HCT116 (cell line): ENCODE measurements around the gene PLCB1. TPM values are rescaled to one million over a fixed set of nuclear protein-coding genes. Genes with fewer than 3 reads are reported as not detected.

Source experiments
- ATAC-seq: fragments of 200-7000 bp; cut with Tn5 transposase; 2 replicates; pipeline ENCODE4 v1.9.1; 2020; ENCODE audit warnings: mild to moderate bottlenecking, moderate library complexity
- BruUV-seq: library from RNA; stranded (reverse); fragments of 400-500 nt; replicated peaks from 2 replicates; lab custom pipeline; 2021; lab: Mats Ljungman, UMichigan
- CTCF ChIA-PET: fragments of 300-600 bp; sonication (Branson Sonifier 250); formaldehyde crosslinking; loops from one replicate; lab custom pipeline; 2021; ENCODE audit warnings: antibody characterized with exemption; lab: Charles Lee
- POLR2A ChIA-PET: fragments of 300-600, 350-600 bp; sonication (Branson Sonifier 250); formaldehyde crosslinking; loops from one replicate; lab custom pipeline; 2021; ENCODE audit warnings: antibody characterized with exemption; lab: Charles Lee
- RAD21 ChIA-PET, 2 experiments: fragments of 300-600 bp; sonication (Branson Sonifier 250); formaldehyde crosslinking; loops; one replicate each; lab custom pipeline; 2023; ENCODE audit warnings: low total read pairs in 2 of 2; ENCODE audit not compliant: uncharacterized antibody in 2 of 2, unreplicated experiment in 2 of 2, low non-redundant PET in 1 of 2; lab: Charles Lee
- DNase-seq: peaks from one replicate; pipeline ENCODE4 v3.0.0-alpha.2; 2010; ENCODE audit warnings: low read depth, low spot score
- H2AFZ ChIP-seq: fragments of 200-600 bp; shearing (Covaris generic), sonication (generic); 2 replicates; pipeline ENCODE4 v1.6.1; 2017; ENCODE audit warnings: low read depth, mixed run types, mixed read lengths, antibody characterized with exemption, low read length; ENCODE audit not compliant: poor library complexity, severe bottlenecking
- H3K27ac ChIP-seq: 2 replicates; pipeline ENCODE4 v1.5.1; 2012; ENCODE audit warnings: low read depth, low read length
- H3K27me3 ChIP-seq: fragments of 200-600 bp; sonication (generic); 2 replicates; pipeline ENCODE4 v1.6.1; 2016; ENCODE audit warnings: mixed run types, low read length, mixed read lengths; ENCODE audit not compliant: insufficient read depth
- H3K36me3 ChIP-seq, 2 experiments: fragments of 200-500 bp in 1 of 2; fragments of 200-600 bp in 1 of 2; sonication (Bioruptor generic) in 1 of 2; sonication (generic) in 1 of 2; 2 replicates each; pipeline versions ENCODE4 v1.5.1 to v1.6.1; 2014 to 2016; ENCODE audit warnings: low read length in 2 of 2, inconsistent platforms in 1 of 2, mixed read lengths in 1 of 2, mixed run types in 1 of 2; ENCODE audit not compliant: insufficient read depth in 2 of 2, control insufficient read depth in 1 of 2
- H3K4me1 ChIP-seq, 2 experiments: fragments of 200-600 bp in 1 of 2; sonication (generic) in 1 of 2; 2 replicates each; pipeline versions ENCODE4 v1.5.1 to v1.6.1; 2012 to 2017; ENCODE audit warnings: low read length in 2 of 2, inconsistent platforms in 1 of 2, mild to moderate bottlenecking in 1 of 2, mixed read lengths in 1 of 2, mixed run types in 1 of 2, moderate library complexity in 1 of 2; ENCODE audit not compliant: insufficient read depth in 2 of 2, control insufficient read depth in 1 of 2
- H3K4me2 ChIP-seq: fragments of 200-600 bp; sonication (generic); 2 replicates; pipeline ENCODE4 v1.6.1; 2017; ENCODE audit warnings: mixed run types, low read length, mixed read lengths
- H3K4me3 ChIP-seq, 2 experiments: fragments of 200-600 bp in 1 of 2; sonication (generic) in 1 of 2; replicated peaks in 1 of 2; 2 replicates each; pipeline ENCODE4 v1.5.1; 2011 to 2016; ENCODE audit warnings: low read length in 2 of 2, control low read depth in 1 of 2, low read depth in 1 of 2, mild to moderate bottlenecking in 1 of 2, mixed read lengths in 1 of 2, mixed run types in 1 of 2
- H3K79me2 ChIP-seq: fragments of 200-600 bp; sonication (generic); 2 replicates; pipeline ENCODE4 v1.6.1; 2017; ENCODE audit warnings: mild to moderate bottlenecking, mixed run types, low read length, moderate library complexity, mixed read lengths; ENCODE audit not compliant: insufficient read depth
- H3K9ac ChIP-seq: fragments of 200-600 bp; sonication (generic); 2 replicates; pipeline ENCODE4 v1.6.1; 2016; ENCODE audit warnings: low read length, mixed read lengths
- H3K9me2 ChIP-seq: fragments of 200-600 bp; sonication (generic), shearing (Covaris generic); 2 replicates; pipeline ENCODE4 v1.6.1; 2017; ENCODE audit warnings: mixed run types, mild to moderate bottlenecking, moderate library complexity; ENCODE audit not compliant: insufficient read depth
- H3K9me3 ChIP-seq, 2 experiments: fragments of 200-500 bp in 1 of 2; fragments of 200-600 bp in 1 of 2; sonication (Bioruptor generic) in 1 of 2; sonication (generic) in 1 of 2; 2 replicates each; pipeline ENCODE4 v1.6.1; 2014 to 2017; ENCODE audit warnings: low read length in 2 of 2, mixed read lengths in 2 of 2, inconsistent platforms in 1 of 2, low read depth in 1 of 2, mild to moderate bottlenecking in 1 of 2, mixed run types in 1 of 2, moderate library complexity in 1 of 2; ENCODE audit not compliant: control insufficient read depth in 1 of 2, insufficient read depth in 1 of 2
- H4K20me1 ChIP-seq: fragments of 200-600 bp; sonication (generic), shearing (Covaris generic); 2 replicates; pipeline ENCODE4 v1.6.1; 2017; ENCODE audit warnings: mixed run types, mild to moderate bottlenecking, moderate library complexity; ENCODE audit not compliant: insufficient read depth
- ATF3 ChIP-seq: IDR thresholded peaks from 2 replicates; pipeline ENCODE4 v1.6.1; 2012
- CEBPB ChIP-seq: IDR thresholded peaks from 2 replicates; pipeline ENCODE4 v1.6.1; 2012; ENCODE audit warnings: low read depth
- CTCF ChIP-seq, 3 experiments: fragments of 200-600 bp in 1 of 3; sonication (generic) in 1 of 3; IDR thresholded peaks in 2 of 3; conservative IDR thresholded peaks in 1 of 3; 2 replicates each; pipeline ENCODE4 v1.5.1; 2012 to 2017; ENCODE audit warnings: low read depth in 2 of 3, low read length in 2 of 3, antibody characterized with exemption in 1 of 3, borderline replicate concordance in 1 of 3, control low read depth in 1 of 3, mild to moderate bottlenecking in 1 of 3, mixed read lengths in 1 of 3, mixed run types in 1 of 3, moderate library complexity in 1 of 3; ENCODE audit not compliant: insufficient read depth in 1 of 3
- ELF1 ChIP-seq: IDR thresholded peaks from 2 replicates; pipeline ENCODE4 v1.6.1; 2012; ENCODE audit warnings: low read depth, borderline replicate concordance
- EZH2 ChIP-seq: fragments of 200-600 bp; sonication (generic); IDR thresholded peaks from 2 replicates; pipeline ENCODE4 v1.6.1; 2017; ENCODE audit warnings: antibody characterized with exemption, mixed run types
- EZH2phosphoT487 ChIP-seq: fragments of 200-600 bp; IDR thresholded peaks from 2 replicates; pipeline ENCODE4 v1.6.1; 2018; ENCODE audit warnings: antibody characterized with exemption, borderline replicate concordance
- FOSL1 ChIP-seq: IDR thresholded peaks from 2 replicates; pipeline ENCODE4 v1.6.1; 2012; ENCODE audit warnings: low read depth
- MAX ChIP-seq: IDR thresholded peaks from 2 replicates; pipeline ENCODE4 v1.6.1; 2012
- POLR2A ChIP-seq: IDR thresholded peaks from 2 replicates; pipeline ENCODE4 v1.7.0; 2011; ENCODE audit warnings: borderline replicate concordance; ENCODE audit not compliant: insufficient read depth, insufficient read length; ENCODE audit errors: extremely low read depth
- POLR2AphosphoS5 ChIP-seq: IDR thresholded peaks from 2 replicates; pipeline ENCODE4 v1.6.1; 2011; ENCODE audit warnings: mild to moderate bottlenecking, low read depth, low read length, moderate library complexity
- RAD21 ChIP-seq: IDR thresholded peaks from 2 replicates; pipeline ENCODE4 v1.6.1; 2012; ENCODE audit warnings: low read depth, mild to moderate bottlenecking
- SIN3A ChIP-seq: IDR thresholded peaks from 2 replicates; pipeline ENCODE4 v1.6.1; 2012; ENCODE audit warnings: low read depth
- SP1 ChIP-seq: IDR thresholded peaks from 2 replicates; pipeline ENCODE4 v1.6.1; 2012; ENCODE audit warnings: low read depth
- intact Hi-C: fragments of 100-400 bp; cut with micrococcal nuclease; formaldehyde crosslinking; loops from 2 replicates; pipeline ENCODE4 v1.10.0; 2022
- total RNA-seq: library from RNA; stranded (reverse); gene quantifications from one replicate; pipeline ENCODE4 v1.2.1, GENCODE V29; 2021; ENCODE audit not compliant: unreplicated experiment
- TF ChIP-seq, protein P1 (sequence below): IDR thresholded peaks from 2 replicates; pipeline ENCODE4 v1.6.1; 2011; ENCODE audit warnings: mild to moderate bottlenecking, low read length, moderate library complexity; ENCODE audit not compliant: insufficient replicate concordance; ENCODE audit errors: extremely low read depth

Gene PLCB1
- total RNA-seq, 1 experiment from 2014 or later: 15.8 TPM

- Histone ChIP-seq H3K4me2 (no peak overlapping the region), H2AFZ (no peak overlapping the region), H3K9ac (no peak overlapping the region), H3K9me2 (no peaks in the 10 kb centered on the region), H4K20me1 (no peaks in the 10 kb centered on the region), H3K4me3 (no peak overlapping the region), H3K36me3 (no peaks in the 10 kb centered on the region), H3K4me1 (peaks cover 0 to 3% of the 10 kb centered on the region in 2 experiments; a peak in 1 of 4 replicates), H3K9me3 (no peaks in the 10 kb centered on the region), H3K27ac (no peak overlapping the region), H3K79me2 (no peaks in the 10 kb centered on the region), H3K27me3 (no peaks in the 10 kb centered on the region)
- ChIA-PET RAD21 (no interaction called here), POLR2A (no interaction called here), CTCF (no interaction called here)
- intact Hi-C loops: loop anchor here (2.0 kb wide), 1 partner anchor 173 kb away; no protein-coding TSS in a partner anchor
- TF ChIP-seq FOSL1: no peak
- no peak for ATAC-seq
- no peak for DNase-seq
- BruUV-seq: no TSS peak
Measured at GRCh38 chr20:8304124-8304816, 172.2 kb downstream of the PLCB1 start.

DNA sequence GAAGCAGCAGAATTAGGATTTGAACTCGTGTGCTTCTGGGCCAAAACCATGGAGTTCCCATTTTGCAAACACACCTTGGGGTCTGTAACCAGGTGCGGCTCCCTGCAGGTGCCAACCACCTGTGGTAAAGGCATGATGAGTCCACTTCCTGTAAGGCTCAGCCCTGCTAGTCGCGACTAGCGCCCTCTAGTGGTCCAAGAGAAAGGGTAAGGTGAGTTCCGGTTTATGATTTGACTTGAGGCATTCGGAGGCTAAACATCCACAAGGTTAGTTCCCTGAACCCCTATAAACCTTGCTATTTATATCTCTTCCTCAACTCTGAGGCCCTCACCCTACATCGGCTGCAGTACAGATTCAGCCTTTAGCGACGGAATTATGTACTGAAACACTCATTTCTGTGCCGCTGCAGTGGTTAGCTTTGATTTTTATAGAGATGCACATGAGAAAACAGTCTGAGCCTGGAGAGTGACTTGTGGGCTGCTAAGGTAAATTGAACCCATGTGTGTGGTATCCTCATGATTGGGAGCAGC, 173.4 kb downstream of the PLCB1 start:
- DNase-seq (peak; percentile 67), ATAC-seq (peak; percentile 99)
- intact Hi-C loops: loop anchor here (1.0 to 5.0 kb wide), 3 partner anchors 175 to 416 kb away; no protein-coding TSS in a partner anchor
- no peaks in the 10 kb centered on the region for H3K9me3 ChIP-seq
- ChIA-PET POLR2A (no interaction called here), CTCF (interaction anchor here (0.9 to 1.5 kb wide), 3 partner anchors 17 to 262 kb away, joined by 3 read pairs; no protein-coding TSS in a partner anchor), RAD21 (interaction anchor here in 1 of 2 experiments (0.6 kb wide), 1 partner anchor 262 kb away, joined by 5 read pairs; no protein-coding TSS in a partner anchor)
- H3K27me3 ChIP-seq: no peaks in the 10 kb centered on the region
- H3K4me1 ChIP-seq: peaks cover 0 to 3% of the 10 kb centered on the region in 2 experiments; a peak in 1 of 4 replicates
- H3K36me3 ChIP-seq: no peaks in the 10 kb centered on the region
- H2AFZ ChIP-seq: no peak overlapping the region
- no peaks in the 10 kb centered on the region for H3K79me2 ChIP-seq
- H3K27ac ChIP-seq: no peak overlapping the region
- H3K9me2 ChIP-seq: no peaks in the 10 kb centered on the region
- H3K9ac ChIP-seq: no peak overlapping the region
- H3K4me3 ChIP-seq: no peak overlapping the region
- no peaks in the 10 kb centered on the region for H4K20me1 ChIP-seq
- peak overlapping the region; percentile 7; the same call in 1 of the 2 replicates for H3K4me2 ChIP-seq
- BruUV-seq: no TSS peak
- TF ChIP-seq POLR2A (no peak), CEBPB (no peak), EZH2phosphoT487 (no peak), ELF1 (peak; percentile 64), SIN3A (no peak), ATF3 (no peak), CTCF (IDR thresholded peaks at IDR 0.05 in 2 of 3, conservative IDR thresholded peaks at IDR 0.05 in 1 of 3; ENCODE audit: borderline replicate concordance in 1 of 3, insufficient read depth in 1 of 3, low read depth in 2 of 3, low read length in 2 of 3) (peak; percentile 34 to 91 (median 88); a peak in 5 of 6 replicates), POLR2AphosphoS5 (no peak), FOSL1 (no peak), RAD21 (peak; percentile 52), SP1 (peak; percentile 13; the same call in 1 of the 2 replicates), EZH2 (no peak), MAX (0 out of 2 replicates have a peak, but pooled peaks have one; percentile 27)
- TF ChIP-seq, protein P1, sequence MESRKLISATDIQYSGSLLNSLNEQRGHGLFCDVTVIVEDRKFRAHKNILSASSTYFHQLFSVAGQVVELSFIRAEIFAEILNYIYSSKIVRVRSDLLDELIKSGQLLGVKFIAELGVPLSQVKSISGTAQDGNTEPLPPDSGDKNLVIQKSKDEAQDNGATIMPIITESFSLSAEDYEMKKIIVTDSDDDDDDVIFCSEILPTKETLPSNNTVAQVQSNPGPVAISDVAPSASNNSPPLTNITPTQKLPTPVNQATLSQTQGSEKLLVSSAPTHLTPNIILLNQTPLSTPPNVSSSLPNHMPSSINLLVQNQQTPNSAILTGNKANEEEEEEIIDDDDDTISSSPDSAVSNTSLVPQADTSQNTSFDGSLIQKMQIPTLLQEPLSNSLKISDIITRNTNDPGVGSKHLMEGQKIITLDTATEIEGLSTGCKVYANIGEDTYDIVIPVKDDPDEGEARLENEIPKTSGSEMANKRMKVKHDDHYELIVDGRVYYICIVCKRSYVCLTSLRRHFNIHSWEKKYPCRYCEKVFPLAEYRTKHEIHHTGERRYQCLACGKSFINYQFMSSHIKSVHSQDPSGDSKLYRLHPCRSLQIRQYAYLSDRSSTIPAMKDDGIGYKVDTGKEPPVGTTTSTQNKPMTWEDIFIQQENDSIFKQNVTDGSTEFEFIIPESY: no peak
